RWPE2 (cell line): ENCODE results near the gene SENP7.
A peak's percentile ranks its signal among the peaks of the same experiment; 100 is the strongest.

Experiments used
- ATAC-seq: fragments of 200-7000 bp; cut with Tn5 transposase; 3 replicates; pipeline ENCODE4 v1.9.1; 2021; ENCODE audit warnings: low read depth
- DNase-seq: peaks from one replicate; pipeline ENCODE4 v3.0.0-alpha.2; 2020; ENCODE audit warnings: low spot score
- H3K27ac ChIP-seq: fragments of 450-650 bp; 2 replicates; pipeline ENCODE4 v1.5.1; 2017; ENCODE audit warnings: mild to moderate bottlenecking; ENCODE audit not compliant: poor library complexity, severe bottlenecking
- H3K27me3 ChIP-seq: fragments of 250-450 bp; sonication (Bioruptor Pico); 2 replicates; pipeline ENCODE4 v1.5.1; 2021; ENCODE audit warnings: mild to moderate bottlenecking, moderate library complexity; ENCODE audit not compliant: insufficient read depth, poor library complexity, severe bottlenecking
- H3K36me3 ChIP-seq: fragments of 250-450 bp; sonication (Bioruptor Pico); 2 replicates; pipeline ENCODE4 v1.5.1; 2020; ENCODE audit warnings: low read depth, mild to moderate bottlenecking, moderate library complexity
- H3K4me1 ChIP-seq: fragments of 250-450 bp; sonication (Bioruptor Pico); 2 replicates; pipeline ENCODE4 v1.5.1; 2021; ENCODE audit warnings: mild to moderate bottlenecking, moderate library complexity; ENCODE audit not compliant: insufficient read depth, poor library complexity, severe bottlenecking
- H3K4me3 ChIP-seq: fragments of 250-450 bp; sonication (Bioruptor Pico); 2 replicates; pipeline ENCODE4 v1.5.1; 2021; ENCODE audit warnings: mild to moderate bottlenecking, moderate library complexity; ENCODE audit not compliant: severe bottlenecking
- H3K9me3 ChIP-seq: fragments of 250-450 bp; sonication (Bioruptor Pico); 2 replicates; pipeline ENCODE4 v1.5.1; 2021; ENCODE audit warnings: mild to moderate bottlenecking, moderate library complexity; ENCODE audit not compliant: severe bottlenecking
- CTCF ChIP-seq: fragments of 450-650 bp; IDR thresholded peaks from one replicate; pipeline ENCODE4 v1.5.1; 2017; ENCODE audit warnings: mild to moderate bottlenecking, moderate library complexity; ENCODE audit not compliant: poor library complexity, severe bottlenecking

SENP7 gene

GRCh38 chr3:101530686-101531047 is 17.7 kb upstream of the SENP7 start:
- H3K27me3 ChIP-seq, result no peaks in the 10 kb centered on the region
- no peak for ATAC-seq
- no peak overlapping the region for H3K4me3 ChIP-seq
- no peak overlapping the region for H3K27ac ChIP-seq
- H3K36me3 ChIP-seq, result no peaks in the 10 kb centered on the region
- peaks cover 27% of the 10 kb centered on the region for H3K4me1 ChIP-seq
- no peak for TF ChIP-seq CTCF
- no peak for DNase-seq
- H3K9me3 ChIP-seq, result no peaks in the 10 kb centered on the region

- TF ChIP-seq CTCF, result no peak
Observed at GRCh38 chr3:101529816-101530685, 17.0 kb upstream of the SENP7 start.

GRCh38 chr3:101527906-101528305 is 14.9 kb upstream of the SENP7 start:
- no peak for TF ChIP-seq CTCF
- H3K27me3 ChIP-seq, result no peaks in the 10 kb centered on the region
- H3K27ac ChIP-seq, result no peak overlapping the region
- ATAC-seq (no peak), DNase-seq (no peak)
- H3K4me3 ChIP-seq, result no peak overlapping the region
- H3K4me1 ChIP-seq, result peaks cover 17% of the 10 kb centered on the region
- H3K36me3 ChIP-seq, result no peaks in the 10 kb centered on the region
- no peaks in the 10 kb centered on the region for H3K9me3 ChIP-seq

More at GRCh38 chr3:101529816-101530685, 17.0 kb upstream of the SENP7 start:
- Histone ChIP-seq H3K9me3 (no peaks in the 10 kb centered on the region), H3K27ac (no peak overlapping the region), H3K4me3 (no peak overlapping the region), H3K27me3 (no peaks in the 10 kb centered on the region), H3K4me1 (peaks cover 27% of the 10 kb centered on the region), H3K36me3 (no peaks in the 10 kb centered on the region)
- no peak for DNase-seq
- ATAC-seq, result no peak

GRCh38 chr3:101527441-101527840 is 14.4 kb upstream of the SENP7 start:
- no peak for DNase-seq
- Histone ChIP-seq H3K36me3 (no peaks in the 10 kb centered on the region), H3K27ac (no peak overlapping the region), H3K4me3 (no peak overlapping the region), H3K27me3 (no peaks in the 10 kb centered on the region), H3K4me1 (peaks cover 12% of the 10 kb centered on the region), H3K9me3 (no peaks in the 10 kb centered on the region)
- TF ChIP-seq CTCF, result no peak
- ATAC-seq, result no peak

- Histone ChIP-seq H3K9me3 (no peaks in the 10 kb centered on the region), H3K36me3 (no peaks in the 10 kb centered on the region), H3K4me1 (peaks cover 36% of the 10 kb centered on the region), H3K4me3 (no peak overlapping the region), H3K27me3 (no peaks in the 10 kb centered on the region), H3K27ac (peak overlapping the region; percentile 52)
- no peak for TF ChIP-seq CTCF
- DNase-seq (no peak), ATAC-seq (peak; percentile 55)
Observed at GRCh38 chr3:101521211-101521701, 8.2 kb upstream of the SENP7 start.
